Measurements from ENCODE around the gene BCAS3.

BCAS3 gene

GRCh38 chr17:61323909-61324868 is 646.5 kb downstream of the BCAS3 start:
- no peak overlapping the region for H3K4me3 ChIP-seq (IDR thresholded peaks at IDR 0.05; ENCODE audit: insufficient read depth, low read depth, low read length)
- H4K20me1 ChIP-seq (ENCODE audit: insufficient read depth), result no peaks in the 10 kb centered on the region
- no peak overlapping the region for H3K9ac ChIP-seq
- no peaks in the 10 kb centered on the region for H3K27me3 ChIP-seq (ENCODE audit: insufficient read depth, low read depth)
- H2AFZ ChIP-seq (ENCODE audit: low read depth), result no peak overlapping the region
- peaks cover 22% of the 10 kb centered on the region for H3K4me1 ChIP-seq (ENCODE audit: low read depth, poor library complexity, severe bottlenecking)
- no peak overlapping the region for H3K27ac ChIP-seq
- H3K79me2 ChIP-seq (ENCODE audit: insufficient read depth, low read depth), result no peaks in the 10 kb centered on the region
- H3K36me3 ChIP-seq (ENCODE audit: insufficient read depth), result no peaks in the 10 kb centered on the region
- TF ChIP-seq CTCF (conservative IDR thresholded peaks at IDR 0.05; ENCODE audit: low read depth, low read length), result no peak
- no peak overlapping the region for H3K4me2 ChIP-seq

- no peak overlapping the region for H3K4me2 ChIP-seq
- no peak overlapping the region for H2AFZ ChIP-seq (ENCODE audit: low read depth)
Measured at GRCh38 chr17:61324950-61325349, 647.3 kb downstream of the BCAS3 start.

GRCh38 chr17:61325382-61326073 is 647.9 kb downstream of the BCAS3 start:
- no peaks in the 10 kb centered on the region for H3K36me3 ChIP-seq (ENCODE audit: insufficient read depth)
- no peak for TF ChIP-seq CTCF (conservative IDR thresholded peaks at IDR 0.05; ENCODE audit: low read depth, low read length)
- no peaks in the 10 kb centered on the region for H3K27me3 ChIP-seq (ENCODE audit: insufficient read depth, low read depth)
- H3K4me3 ChIP-seq (IDR thresholded peaks at IDR 0.05; ENCODE audit: insufficient read depth, low read depth, low read length), result no peak overlapping the region
- H2AFZ ChIP-seq (ENCODE audit: low read depth), result no peak overlapping the region
- no peak overlapping the region for H3K27ac ChIP-seq
- H3K9ac ChIP-seq, result no peak overlapping the region
- no peaks in the 10 kb centered on the region for H4K20me1 ChIP-seq (ENCODE audit: insufficient read depth)
- H3K4me2 ChIP-seq, result no peak overlapping the region
- H3K4me1 ChIP-seq (ENCODE audit: low read depth, poor library complexity, severe bottlenecking), result peaks cover 9% of the 10 kb centered on the region
- H3K79me2 ChIP-seq (ENCODE audit: insufficient read depth, low read depth), result no peaks in the 10 kb centered on the region

More at GRCh38 chr17:61324950-61325349, 647.3 kb downstream of the BCAS3 start:
- no peak overlapping the region for H3K27ac ChIP-seq
- H3K79me2 ChIP-seq (ENCODE audit: insufficient read depth, low read depth), result no peaks in the 10 kb centered on the region
- no peak for TF ChIP-seq CTCF (conservative IDR thresholded peaks at IDR 0.05; ENCODE audit: low read depth, low read length)
- H3K4me1 ChIP-seq (ENCODE audit: low read depth, poor library complexity, severe bottlenecking), result peaks cover 15% of the 10 kb centered on the region
- H3K4me3 ChIP-seq (IDR thresholded peaks at IDR 0.05; ENCODE audit: insufficient read depth, low read depth, low read length), result no peak overlapping the region
- H3K9ac ChIP-seq, result no peak overlapping the region
- no peaks in the 10 kb centered on the region for H3K36me3 ChIP-seq (ENCODE audit: insufficient read depth)
- no peaks in the 10 kb centered on the region for H3K27me3 ChIP-seq (ENCODE audit: insufficient read depth, low read depth)
- no peaks in the 10 kb centered on the region for H4K20me1 ChIP-seq (ENCODE audit: insufficient read depth)

GRCh38 chr17:61326330-61326729 is 648.7 kb downstream of the BCAS3 start:
- Histone ChIP-seq H3K4me1 (ENCODE audit: low read depth, poor library complexity, severe bottlenecking) (peaks cover 2% of the 10 kb centered on the region), H3K79me2 (ENCODE audit: insufficient read depth, low read depth) (no peaks in the 10 kb centered on the region), H4K20me1 (ENCODE audit: insufficient read depth) (no peaks in the 10 kb centered on the region), H3K27me3 (ENCODE audit: insufficient read depth, low read depth) (no peaks in the 10 kb centered on the region), H2AFZ (ENCODE audit: low read depth) (no peak overlapping the region), H3K36me3 (ENCODE audit: insufficient read depth) (no peaks in the 10 kb centered on the region), H3K27ac (no peak overlapping the region), H3K4me3 (IDR thresholded peaks at IDR 0.05; ENCODE audit: insufficient read depth, low read depth, low read length) (no peak overlapping the region), H3K9ac (no peak overlapping the region), H3K4me2 (no peak overlapping the region)
- no peak for TF ChIP-seq CTCF (conservative IDR thresholded peaks at IDR 0.05; ENCODE audit: low read depth, low read length)

All from KMS-11 (cell line).